WTC11 (cell line): Measurements from ENCODE around the gene KRTAP10-6.
"Not testable (repeated sequence)": the region's sequence is repeated elsewhere in the genome, so short reads cannot be mapped to it uniquely, and the experiment has no call there.

Experiments
- CREM ChIP-seq: sonication (generic); formaldehyde crosslinking; IDR thresholded peaks from 2 replicates; pipeline ENCODE4 v1.8.1; 2022; ENCODE audit warnings: mild to moderate bottlenecking, missing genetic modification reagents, moderate library complexity
- ESRRA ChIP-seq: sonication (generic); formaldehyde crosslinking; IDR thresholded peaks from 2 replicates; pipeline ENCODE4 v1.8.1; 2022; ENCODE audit warnings: mild to moderate bottlenecking, missing genetic modification reagents, borderline replicate concordance
- JUN ChIP-seq: sonication (generic); formaldehyde crosslinking; IDR thresholded peaks from 2 replicates; pipeline ENCODE4 v1.8.0; 2023; ENCODE audit warnings: mild to moderate bottlenecking, missing genetic modification reagents
- KAT7 ChIP-seq: sonication (generic); formaldehyde crosslinking; IDR thresholded peaks from 2 replicates; pipeline ENCODE4 v1.8.1; 2023; ENCODE audit warnings: missing genetic modification reagents, mild to moderate bottlenecking, borderline replicate concordance
- ZNF416 ChIP-seq: fragments of 250-450 bp; sonication (Bioruptor Pico); IDR thresholded peaks from 2 replicates; pipeline ENCODE4 v1.9.0; 2021; ENCODE audit warnings: mild to moderate bottlenecking, inconsistent platforms
- TF ChIP-seq, protein P1 (sequence below): sonication (generic); formaldehyde crosslinking; IDR thresholded peaks from 2 replicates; pipeline ENCODE4 v1.8.0; 2023; ENCODE audit warnings: missing genetic modification reagents
- TF ChIP-seq, protein P2 (sequence below): fragments of 200-600 bp; IDR thresholded peaks from 2 replicates; pipeline ENCODE4 v1.8.0; 2022; ENCODE audit warnings: antibody characterized with exemption
- TF ChIP-seq, protein P3 (sequence below): sonication (generic); formaldehyde crosslinking; IDR thresholded peaks from 2 replicates; pipeline ENCODE4 v1.8.1; 2023; ENCODE audit warnings: mild to moderate bottlenecking, missing genetic modification reagents, moderate library complexity
- TF ChIP-seq, protein P4 (sequence below): sonication (generic); formaldehyde crosslinking; IDR thresholded peaks from 2 replicates; pipeline ENCODE4 v1.8.1; 2023; ENCODE audit warnings: mild to moderate bottlenecking, missing genetic modification reagents, moderate library complexity
- TF ChIP-seq, protein P5 (sequence below): sonication (generic); formaldehyde crosslinking; IDR thresholded peaks from 2 replicates; pipeline ENCODE4 v1.8.1; 2022; ENCODE audit warnings: low read depth, missing genetic modification reagents, borderline replicate concordance

DNA sequence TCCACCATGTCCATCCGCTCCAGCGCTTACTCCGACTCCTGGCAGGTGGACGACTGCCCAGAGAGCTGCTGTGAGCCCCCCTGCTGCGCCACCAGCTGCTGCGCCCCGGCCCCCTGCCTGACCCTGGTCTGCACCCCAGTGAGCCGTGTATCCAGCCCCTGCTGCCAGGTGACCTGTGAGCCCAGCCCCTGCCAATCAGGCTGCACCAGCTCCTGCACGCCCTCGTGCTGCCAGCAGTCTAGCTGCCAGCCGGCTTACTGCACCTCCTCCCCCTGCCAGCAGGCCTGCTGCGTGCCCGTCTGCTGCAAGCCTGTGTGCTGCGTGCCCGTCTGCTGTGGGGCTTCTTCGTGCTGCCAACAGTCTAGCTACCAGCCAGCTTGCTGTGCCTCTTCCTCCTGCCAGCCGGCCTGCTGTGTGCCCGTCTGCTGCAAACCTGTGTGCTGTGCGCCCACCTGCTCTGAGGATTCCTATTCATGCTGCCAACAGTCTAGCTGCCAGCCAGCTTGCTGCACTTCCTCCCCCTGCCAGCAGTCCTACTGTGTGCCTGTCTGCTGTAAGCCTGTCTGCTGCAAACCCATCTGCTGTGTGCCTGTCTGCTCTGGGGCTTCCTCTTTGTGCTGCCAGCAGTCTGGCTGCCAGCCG is 35.0 kb upstream of the KRTAP10-6 start:
- not testable (repeated sequence) for TF ChIP-seq JUN, KAT7, ZNF416, CREM, ESRRA (CRISPR knock-in tag)
- TF ChIP-seq, protein P1, sequence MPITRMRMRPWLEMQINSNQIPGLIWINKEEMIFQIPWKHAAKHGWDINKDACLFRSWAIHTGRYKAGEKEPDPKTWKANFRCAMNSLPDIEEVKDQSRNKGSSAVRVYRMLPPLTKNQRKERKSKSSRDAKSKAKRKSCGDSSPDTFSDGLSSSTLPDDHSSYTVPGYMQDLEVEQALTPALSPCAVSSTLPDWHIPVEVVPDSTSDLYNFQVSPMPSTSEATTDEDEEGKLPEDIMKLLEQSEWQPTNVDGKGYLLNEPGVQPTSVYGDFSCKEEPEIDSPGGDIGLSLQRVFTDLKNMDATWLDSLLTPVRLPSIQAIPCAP (CRISPR knock-in tag), result not testable (repeated sequence)
- TF ChIP-seq, protein P2, sequence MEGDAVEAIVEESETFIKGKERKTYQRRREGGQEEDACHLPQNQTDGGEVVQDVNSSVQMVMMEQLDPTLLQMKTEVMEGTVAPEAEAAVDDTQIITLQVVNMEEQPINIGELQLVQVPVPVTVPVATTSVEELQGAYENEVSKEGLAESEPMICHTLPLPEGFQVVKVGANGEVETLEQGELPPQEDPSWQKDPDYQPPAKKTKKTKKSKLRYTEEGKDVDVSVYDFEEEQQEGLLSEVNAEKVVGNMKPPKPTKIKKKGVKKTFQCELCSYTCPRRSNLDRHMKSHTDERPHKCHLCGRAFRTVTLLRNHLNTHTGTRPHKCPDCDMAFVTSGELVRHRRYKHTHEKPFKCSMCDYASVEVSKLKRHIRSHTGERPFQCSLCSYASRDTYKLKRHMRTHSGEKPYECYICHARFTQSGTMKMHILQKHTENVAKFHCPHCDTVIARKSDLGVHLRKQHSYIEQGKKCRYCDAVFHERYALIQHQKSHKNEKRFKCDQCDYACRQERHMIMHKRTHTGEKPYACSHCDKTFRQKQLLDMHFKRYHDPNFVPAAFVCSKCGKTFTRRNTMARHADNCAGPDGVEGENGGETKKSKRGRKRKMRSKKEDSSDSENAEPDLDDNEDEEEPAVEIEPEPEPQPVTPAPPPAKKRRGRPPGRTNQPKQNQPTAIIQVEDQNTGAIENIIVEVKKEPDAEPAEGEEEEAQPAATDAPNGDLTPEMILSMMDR, result not testable (repeated sequence)
- TF ChIP-seq, protein P3, sequence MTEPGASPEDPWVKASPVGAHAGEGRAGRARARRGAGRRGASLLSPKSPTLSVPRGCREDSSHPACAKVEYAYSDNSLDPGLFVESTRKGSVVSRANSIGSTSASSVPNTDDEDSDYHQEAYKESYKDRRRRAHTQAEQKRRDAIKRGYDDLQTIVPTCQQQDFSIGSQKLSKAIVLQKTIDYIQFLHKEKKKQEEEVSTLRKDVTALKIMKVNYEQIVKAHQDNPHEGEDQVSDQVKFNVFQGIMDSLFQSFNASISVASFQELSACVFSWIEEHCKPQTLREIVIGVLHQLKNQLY (CRISPR knock-in tag), result not testable (repeated sequence)
- TF ChIP-seq, protein P4, sequence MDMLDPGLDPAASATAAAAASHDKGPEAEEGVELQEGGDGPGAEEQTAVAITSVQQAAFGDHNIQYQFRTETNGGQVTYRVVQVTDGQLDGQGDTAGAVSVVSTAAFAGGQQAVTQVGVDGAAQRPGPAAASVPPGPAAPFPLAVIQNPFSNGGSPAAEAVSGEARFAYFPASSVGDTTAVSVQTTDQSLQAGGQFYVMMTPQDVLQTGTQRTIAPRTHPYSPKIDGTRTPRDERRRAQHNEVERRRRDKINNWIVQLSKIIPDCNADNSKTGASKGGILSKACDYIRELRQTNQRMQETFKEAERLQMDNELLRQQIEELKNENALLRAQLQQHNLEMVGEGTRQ (CRISPR knock-in tag), result not testable (repeated sequence)
- TF ChIP-seq, protein P5, sequence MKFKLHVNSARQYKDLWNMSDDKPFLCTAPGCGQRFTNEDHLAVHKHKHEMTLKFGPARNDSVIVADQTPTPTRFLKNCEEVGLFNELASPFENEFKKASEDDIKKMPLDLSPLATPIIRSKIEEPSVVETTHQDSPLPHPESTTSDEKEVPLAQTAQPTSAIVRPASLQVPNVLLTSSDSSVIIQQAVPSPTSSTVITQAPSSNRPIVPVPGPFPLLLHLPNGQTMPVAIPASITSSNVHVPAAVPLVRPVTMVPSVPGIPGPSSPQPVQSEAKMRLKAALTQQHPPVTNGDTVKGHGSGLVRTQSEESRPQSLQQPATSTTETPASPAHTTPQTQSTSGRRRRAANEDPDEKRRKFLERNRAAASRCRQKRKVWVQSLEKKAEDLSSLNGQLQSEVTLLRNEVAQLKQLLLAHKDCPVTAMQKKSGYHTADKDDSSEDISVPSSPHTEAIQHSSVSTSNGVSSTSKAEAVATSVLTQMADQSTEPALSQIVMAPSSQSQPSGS (CRISPR knock-in tag), result not testable (repeated sequence)
